SW 1271 (cell line): ENCODE data around the gene CYTH4.
"Not testable (repeated sequence)": the region's sequence is repeated elsewhere in the genome, so short reads cannot be mapped to it uniquely, and the experiment has no call there.

Experiments
- DNase-seq, 2 experiments: peaks; one replicate each; lab custom pipeline; 2025; lab: John Stamatoyannopoulos, UW

The CYTH4 gene

GRCh38 chr22:37249986-37250385 lies 32.3 kb upstream of the CYTH4 start:
- DNase-seq: no peak

- DNase-seq: not testable (repeated sequence)
These were observed 30.5 kb upstream of the CYTH4 start for GRCh38 chr22:37251836-37252235.

GRCh38 chr22:37253126-37253660 lies 29.1 kb upstream of the CYTH4 start:
- DNase-seq: no peak

GRCh38 chr22:37254209-37254866 lies 28.0 kb upstream of the CYTH4 start:
- DNase-seq: no peak

- DNase-seq: no peak
These were observed 27.5 kb upstream of the CYTH4 start for GRCh38 chr22:37254867-37255233.

DNA sequence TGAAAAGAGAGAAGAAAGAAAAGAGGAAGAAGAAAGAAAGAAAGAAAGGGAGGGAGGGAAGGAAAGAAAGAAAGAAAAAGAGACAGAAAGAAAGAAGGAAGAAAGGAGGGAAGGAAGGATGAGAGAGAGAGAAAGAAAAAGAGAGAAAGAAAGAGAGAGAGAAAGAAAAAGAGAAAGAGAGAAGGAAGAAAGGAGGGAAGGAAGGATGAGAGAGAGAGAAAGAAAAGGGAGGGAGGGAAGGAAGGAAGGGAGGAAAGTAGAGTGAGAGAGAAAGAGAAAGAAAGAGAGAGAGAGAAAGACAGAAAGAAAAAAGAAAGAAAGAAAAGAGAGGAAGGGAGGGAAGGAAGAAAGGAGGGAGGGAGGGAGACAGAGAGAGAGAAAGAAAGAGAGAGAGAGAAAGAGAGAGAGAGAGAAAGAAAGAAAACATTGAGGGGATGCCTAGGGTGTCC lies 26.7 kb upstream of the CYTH4 start:
- DNase-seq: no peak

DNA sequence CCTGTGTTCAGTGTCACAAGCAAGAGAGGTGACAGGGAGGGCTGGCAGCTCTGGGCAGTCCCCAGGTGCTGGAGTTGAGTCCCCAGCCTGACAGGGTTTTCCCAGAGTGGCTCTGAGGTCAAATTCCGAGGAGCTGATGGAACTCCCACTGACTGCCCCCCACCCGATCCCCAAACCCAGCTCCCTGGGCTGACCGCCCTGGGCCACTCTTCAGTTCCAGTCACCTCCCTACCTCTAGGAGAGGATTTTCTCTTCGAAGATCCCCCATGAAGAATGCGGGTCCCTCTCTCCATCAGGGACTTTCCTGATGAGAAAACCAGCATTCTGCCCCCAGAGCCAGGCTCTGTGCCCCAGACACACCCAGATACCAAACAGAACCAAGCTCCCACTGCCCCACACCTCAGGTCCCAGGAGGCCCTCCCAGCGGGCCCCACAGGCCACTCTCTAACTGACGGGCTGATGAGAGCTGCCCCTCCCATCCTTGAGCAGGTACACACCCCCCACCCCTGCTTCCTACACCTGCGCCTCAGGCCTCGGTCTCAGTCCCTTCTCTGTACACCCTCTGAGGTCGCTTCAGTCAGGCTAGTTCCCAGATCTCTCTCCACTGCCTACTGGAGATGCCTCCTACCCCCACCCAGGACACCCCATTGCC lies 26.1 kb upstream of the CYTH4 start:
- no peak for DNase-seq

DNA sequence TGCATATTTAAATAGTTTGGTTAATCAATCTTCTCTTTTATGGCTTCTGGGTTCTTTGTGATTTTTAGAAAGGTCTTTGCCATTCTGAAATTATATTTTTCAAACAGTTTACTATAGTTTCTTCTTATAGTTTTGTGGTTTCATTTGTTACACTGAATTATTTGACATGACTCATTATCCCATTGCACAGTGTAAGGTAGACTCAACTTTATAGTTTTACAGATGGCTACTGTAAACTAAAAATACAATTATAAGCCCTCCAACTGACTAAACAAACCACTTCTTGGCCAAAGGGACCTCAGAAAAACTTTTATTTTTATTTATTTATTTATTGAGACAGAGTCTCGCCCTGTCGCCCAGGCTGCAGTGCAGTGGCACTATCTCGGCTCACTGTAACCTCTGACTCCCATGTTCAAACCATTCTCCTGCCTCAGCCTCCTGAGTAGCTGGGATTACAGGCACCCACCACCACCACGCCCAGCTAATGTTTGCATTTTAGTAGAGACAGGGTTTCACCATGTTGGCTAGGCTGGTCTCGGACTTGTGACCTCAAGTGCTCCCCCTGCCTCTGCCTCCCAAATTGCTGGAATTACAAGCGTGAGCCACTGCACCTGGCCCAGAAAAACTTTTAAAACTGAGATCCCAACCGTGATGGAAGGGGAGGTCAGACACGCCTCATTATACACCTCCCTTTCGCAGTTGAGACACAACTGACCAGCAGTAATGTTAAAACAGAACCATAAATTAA lies 24.1 kb upstream of the CYTH4 start:
- DNase-seq: no peak

DNA sequence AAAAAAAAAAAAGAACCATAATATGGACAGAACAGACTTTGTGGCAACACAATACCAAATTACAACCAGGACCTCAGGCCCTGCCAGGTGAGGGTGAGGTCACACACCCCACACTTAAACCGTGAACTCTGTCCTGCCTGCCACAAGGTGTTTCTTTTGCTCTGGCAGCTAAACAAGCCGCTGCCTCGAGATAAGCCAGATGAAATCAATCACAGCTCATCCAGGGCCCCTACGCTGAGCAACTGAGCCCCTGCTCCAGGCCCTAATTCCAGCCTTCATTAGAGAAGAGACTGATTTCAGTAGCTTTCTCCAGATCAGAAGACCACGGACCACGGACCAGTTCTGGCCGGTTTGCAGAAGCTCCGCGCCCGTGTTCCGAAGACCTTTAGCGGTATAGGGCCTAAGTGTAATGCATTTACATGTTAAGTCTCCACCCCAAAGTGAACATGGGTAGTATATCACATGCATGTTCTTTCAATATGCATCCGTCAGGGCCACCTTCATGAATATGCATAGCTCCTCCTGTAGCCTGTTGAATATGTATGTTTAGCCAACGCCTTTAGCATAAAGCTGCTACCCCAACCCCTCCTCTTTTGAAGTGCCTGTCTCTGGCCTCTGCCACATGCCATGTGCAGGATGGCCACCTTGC lies 23.4 kb upstream of the CYTH4 start:
- no peak for DNase-seq

DNA sequence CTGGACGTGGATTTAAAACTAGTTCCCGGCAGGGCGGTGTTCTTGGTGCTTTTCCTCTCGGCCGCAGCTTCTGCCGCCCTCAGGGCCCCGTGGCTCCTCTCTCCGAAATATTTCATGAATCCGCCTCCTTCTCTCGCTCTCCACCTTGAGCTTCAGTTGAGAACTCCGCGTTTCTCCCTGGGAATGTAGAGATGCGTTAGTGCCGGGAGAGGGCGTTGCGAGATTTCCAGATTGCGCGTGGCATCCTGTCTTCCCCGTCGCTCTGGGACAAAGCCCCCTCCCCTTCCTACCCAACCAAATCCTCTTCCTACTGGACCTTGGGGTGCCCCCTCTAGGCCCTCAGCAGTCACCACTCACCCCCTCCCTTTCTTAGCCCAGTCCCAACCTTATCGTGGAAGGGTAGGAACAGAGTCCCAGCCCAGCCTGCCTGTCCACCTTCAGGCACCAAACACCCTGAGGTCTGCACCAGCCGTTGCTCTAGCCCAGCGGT lies 22.7 kb upstream of the CYTH4 start:
- DNase-seq: no peak

- DNase-seq: no peak
These were observed 22.0 kb upstream of the CYTH4 start for GRCh38 chr22:37260155-37260795.

- peak in 1 of 2 experiments; percentile 43 for DNase-seq
These were observed 21.4 kb upstream of the CYTH4 start for GRCh38 chr22:37260901-37261336.

DNA sequence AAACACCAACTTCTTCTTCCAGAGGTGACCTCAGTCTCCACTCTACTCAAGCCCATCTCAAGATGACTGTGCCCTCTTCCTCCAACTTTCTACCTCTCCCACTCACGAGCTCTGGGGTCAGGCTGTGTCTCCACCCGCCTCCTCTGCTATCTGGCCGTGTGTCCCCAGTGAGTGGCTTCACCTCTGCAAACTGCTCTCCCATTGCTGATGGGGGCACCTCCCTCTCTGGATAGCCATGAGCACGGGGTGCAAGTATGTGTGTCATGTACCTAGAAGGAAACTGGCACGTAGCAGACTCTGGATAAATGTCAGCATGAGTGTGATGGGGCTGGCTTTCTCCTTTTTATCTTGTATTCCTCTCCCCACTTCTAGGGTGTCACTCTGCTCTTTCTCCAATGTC lies 20.0 kb upstream of the CYTH4 start:
- no peak for DNase-seq

DNA sequence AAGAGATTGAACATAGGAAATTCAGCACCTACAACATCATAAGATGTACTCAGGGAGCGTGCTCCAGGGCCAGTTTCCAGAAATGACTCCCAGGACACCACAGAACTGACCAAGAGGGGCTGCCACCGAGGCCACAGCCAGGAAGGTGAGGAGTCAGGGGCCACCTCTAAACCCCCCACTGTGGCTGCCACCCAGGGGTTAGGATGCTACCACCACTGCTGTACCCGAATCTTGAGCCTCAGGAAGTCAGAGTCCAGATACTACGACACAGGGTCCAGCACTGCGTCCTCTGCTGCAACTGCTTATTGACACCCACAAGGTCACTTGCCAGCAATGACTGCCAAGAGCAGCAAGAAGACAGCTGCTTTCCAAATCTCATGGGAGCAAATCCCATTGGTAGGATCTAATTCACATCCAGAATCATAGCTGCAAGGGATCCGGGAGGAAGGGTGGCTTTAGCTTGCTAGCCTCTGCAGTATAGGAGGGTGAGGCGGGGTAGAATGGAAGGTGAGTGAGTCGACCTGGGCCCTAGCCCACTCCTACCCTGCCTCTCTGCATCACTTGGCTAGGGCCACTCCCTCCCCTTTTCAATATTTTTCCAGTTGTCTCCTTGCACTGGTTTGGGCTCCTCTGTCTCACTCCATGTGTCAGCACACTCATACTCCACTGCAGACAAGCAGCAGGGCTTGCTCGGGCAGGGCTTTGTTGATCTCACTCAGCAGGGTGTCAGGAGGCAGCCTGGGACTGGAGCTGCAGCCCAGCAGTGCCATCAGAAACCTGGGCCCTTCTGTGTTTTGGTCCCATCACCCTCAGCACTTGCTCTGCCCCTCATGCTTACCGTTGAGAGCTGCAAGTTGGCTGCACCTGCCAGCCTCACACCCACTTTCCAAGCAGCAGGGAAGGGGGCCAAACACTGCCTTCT lies 18.1 kb upstream of the CYTH4 start:
- DNase-seq: no peak

DNA sequence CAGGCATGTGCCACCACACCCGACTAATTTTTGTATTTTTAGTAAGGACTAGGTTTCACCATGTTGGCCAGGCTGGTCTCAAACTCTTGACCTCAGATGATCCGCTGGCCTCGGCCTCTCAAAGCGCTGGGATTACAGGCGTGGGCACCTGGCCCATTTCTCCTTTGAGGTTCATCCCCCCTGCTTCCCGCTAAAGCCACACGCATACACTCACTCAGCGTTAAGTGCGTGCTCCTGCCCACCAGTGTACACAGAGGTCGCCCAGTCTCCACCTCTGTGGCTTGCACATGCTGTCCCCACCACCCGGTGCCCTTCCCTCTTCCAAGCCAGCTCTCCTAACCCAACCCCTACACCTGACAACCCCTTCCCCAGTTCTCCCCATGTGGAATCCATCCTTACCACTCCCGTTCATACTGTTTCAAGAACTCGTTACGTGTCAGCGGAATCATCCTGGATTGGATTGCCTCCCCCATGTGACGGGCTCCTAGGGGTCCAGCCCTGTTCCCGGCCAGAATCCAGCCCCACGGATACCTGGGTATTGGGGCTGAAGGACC lies 15.7 kb upstream of the CYTH4 start:
- DNase-seq: no peak

DNA sequence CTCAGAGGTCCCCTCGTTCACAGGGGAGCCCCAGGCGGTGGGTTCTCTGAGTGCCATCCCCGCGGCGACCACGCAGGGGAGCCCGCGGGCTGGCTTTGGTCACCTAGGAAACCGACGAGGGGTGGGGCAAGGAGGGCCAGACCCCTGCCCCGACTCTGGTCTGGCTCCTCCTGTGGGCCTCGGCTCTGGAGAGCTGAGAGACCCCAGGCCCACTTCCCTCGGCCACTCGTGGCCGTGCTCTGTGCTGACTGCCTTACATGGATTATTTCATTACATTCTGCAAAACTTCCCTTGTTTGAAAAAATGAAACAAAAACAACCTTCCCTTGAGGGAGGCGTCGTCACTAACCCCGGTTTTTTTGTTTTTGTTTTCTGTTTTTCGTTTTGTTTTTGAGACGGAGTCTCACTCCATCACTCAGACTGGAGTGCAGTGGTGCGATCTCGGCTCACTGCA lies 15.1 kb upstream of the CYTH4 start:
- DNase-seq: no peak

- DNase-seq: no peak
These were observed 14.5 kb upstream of the CYTH4 start for GRCh38 chr22:37267661-37268413.

GRCh38 chr22:37269936-37270678 lies 12.2 kb upstream of the CYTH4 start:
- DNase-seq: no peak
